HS-27A (cell line): ENCODE measurements around the gene CMSS1.

ENCODE experiments used
- DNase-seq: peaks from one replicate; pipeline ENCODE4 v3.0.0-alpha.2; 2012; ENCODE audit warnings: low read depth, missing footprints

The CMSS1 gene

DNA sequence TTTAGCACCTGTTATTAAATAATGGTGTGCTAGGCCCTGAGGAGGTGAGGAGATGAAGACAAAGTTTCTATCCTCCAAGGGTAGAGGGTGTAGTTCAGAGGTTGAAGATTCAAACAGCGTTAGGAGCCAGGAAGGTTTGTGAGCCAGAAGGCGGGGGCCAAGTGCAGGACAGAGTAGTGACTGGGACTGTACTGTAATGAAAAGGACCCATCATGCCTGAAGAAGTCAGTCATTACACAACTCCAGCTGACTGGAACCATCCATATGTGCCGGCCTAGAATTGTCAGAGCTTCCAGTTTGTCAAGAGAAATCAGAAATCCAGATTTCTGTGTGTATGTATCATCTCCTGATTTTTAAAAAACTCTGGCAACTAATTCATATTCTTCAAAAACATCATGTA lies 241.8 kb downstream of the CMSS1 start:
- no peak for DNase-seq

DNA sequence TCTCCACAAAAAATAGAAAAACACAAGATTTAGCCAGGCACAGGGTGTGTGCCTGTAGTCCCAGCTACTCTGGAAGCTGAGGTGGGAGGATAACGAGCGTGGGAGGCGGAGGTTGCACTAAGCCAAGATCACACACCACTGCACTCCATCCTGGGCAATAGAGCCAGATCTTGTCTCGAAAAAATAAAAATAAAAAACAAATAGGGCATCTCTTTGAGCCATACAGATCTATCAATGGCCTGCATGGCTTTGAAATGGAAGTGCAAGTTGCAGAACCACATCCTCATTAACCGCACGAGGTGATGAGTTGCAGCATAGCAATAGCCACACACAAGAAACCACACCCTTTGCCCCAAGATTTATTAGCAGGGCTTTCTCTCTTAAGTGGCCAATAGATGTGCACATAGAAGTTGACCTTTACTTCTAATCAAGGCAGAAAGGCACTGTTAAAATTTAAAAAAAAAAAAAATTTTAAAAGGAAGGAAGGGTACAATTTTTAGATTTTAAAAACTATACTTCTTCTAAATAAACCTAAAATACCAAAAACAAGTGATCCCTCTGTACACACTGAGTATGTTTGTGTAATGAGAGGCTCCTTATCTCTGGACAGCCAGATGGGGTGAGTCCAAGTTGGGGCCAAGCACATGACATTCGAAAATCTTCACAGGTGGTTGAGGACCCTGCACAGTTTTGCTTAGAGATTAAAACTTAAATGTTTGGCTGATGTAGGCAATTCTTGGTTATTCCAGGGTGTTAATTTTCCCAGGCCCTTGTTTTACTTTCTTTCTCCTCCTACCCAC lies 243.2 kb downstream of the CMSS1 start:
- DNase-seq, result no peak

DNA sequence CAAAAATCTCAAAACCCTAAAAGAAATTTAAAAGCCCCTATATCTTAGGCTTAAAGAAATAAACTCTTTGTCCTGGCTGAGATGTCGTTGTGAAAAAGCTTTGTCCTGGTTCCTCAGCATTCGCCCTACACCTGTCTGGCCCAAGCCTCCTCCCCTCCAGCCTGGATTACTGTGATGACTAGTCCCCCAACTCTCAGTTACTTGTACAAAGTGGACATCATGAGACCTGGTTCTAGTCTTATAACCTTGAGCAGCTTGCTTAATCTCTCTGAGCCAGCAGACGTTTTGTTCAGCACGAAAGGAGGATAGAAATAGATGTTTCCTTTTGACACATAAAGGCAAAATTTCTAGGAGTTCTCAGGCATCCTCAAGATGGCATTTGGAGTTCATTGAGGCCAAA lies 245.0 kb downstream of the CMSS1 start:
- DNase-seq, result no peak

DNA sequence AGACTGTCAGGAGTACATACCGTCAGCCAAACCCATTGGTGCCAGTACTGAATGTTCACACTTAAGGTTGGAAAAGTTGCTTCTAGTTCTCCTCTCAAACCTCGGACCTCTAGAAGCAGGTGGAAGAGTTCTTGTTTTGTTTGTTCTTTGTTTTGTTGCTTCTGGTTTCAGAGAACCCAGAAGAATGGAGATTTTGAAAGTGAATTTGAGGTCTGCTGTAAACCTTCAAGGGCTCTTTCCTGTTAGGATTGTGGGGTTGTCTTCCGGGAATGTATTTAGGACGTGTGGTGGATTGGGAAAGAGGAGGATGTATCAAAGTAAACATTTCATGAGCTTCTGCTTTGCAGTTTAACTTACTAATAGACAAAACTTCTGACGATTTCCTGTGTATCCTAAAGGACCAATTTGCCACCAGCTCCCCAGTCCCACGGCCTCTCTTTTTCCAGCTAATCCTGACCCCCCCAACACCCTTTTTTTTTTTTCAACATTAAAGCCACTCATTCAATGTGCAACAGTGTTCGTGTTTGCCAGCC lies 246.3 kb downstream of the CMSS1 start:
- DNase-seq, result no peak

DNA sequence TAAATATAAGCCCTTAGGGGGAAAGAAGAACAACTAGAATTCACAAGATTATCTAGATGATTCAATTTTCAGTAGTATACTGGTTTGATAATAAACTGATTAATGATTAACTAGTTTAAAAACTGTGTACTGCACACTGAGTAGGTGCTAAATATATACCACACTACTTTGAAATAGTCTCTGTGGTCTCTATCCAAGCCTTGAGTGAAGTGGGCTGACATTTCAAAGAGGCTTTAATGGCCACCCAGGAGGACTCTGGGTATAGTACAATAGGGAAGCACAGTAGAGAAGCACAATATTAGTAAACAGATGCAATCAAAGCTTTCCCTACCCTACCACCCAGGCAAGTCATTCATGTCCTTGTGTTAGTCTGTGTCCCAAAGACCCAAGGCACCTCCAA lies 249.9 kb downstream of the CMSS1 start:
- no peak for DNase-seq

GRCh38 chr3:100068826-100069225 lies 251.2 kb downstream of the CMSS1 start:
- DNase-seq, result no peak

DNA sequence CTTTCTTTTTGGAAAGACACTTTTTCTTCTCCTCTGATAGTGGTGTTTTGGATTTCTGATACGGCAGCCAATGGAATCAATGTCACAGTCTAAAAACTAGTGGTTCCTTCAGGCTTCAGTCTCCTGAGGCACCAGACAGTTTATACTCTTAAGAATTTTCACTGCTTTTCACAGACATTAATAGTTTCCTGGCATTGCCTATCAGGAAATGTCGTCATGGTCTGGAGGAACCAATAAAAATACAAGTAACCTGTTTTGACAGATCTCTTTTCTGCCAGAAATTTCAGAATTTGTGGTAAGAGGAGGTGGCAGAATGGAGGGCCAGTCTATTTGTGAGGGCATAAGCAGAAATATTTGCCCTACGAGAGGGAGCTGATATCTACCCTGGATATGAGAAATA lies 251.8 kb downstream of the CMSS1 start:
- DNase-seq, result no peak

- DNase-seq, result no peak
Measured at GRCh38 chr3:100072326-100073048, 254.8 kb downstream of the CMSS1 start.

DNA sequence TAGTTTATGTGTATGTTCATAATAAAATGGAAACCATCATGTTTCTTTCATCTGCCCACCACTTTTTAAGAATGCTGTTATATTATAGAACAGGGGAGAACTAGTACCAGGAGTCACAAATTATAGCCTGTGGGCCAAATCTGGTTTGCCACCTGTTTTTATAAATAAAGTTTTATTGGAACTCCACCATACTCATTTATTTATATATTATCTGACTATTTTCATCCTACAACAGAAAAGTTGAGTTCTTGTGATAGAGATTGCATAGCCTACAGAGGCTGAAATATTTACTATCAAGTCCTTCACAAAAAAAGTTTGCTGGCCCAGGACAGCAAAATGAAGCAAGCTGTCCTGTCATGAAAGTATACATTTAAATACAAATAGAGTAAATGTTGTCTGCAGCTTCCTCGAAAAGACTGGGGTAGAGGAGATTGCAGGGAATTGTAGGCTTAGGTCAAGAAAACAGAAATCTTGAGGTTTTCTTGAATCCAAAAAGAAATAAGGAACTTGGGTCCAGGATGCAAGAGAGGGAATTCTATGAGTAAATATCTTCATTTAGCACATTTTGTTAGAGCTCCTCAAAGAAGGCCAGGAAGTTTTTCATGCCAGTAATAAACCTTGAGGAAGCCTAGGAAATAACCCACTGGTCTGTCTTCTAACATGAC lies 255.5 kb downstream of the CMSS1 start:
- DNase-seq, result no peak

GRCh38 chr3:100073714-100074307 lies 256.1 kb downstream of the CMSS1 start:
- no peak for DNase-seq

- DNase-seq, result no peak
Measured at GRCh38 chr3:100075196-100075595, 257.5 kb downstream of the CMSS1 start.

GRCh38 chr3:100075851-100076730 lies 258.4 kb downstream of the CMSS1 start:
- no peak for DNase-seq

- no peak for DNase-seq
Measured at GRCh38 chr3:100076731-100077529, 259.3 kb downstream of the CMSS1 start.

- DNase-seq, result no peak
Measured at GRCh38 chr3:100079328-100079727, 261.7 kb downstream of the CMSS1 start.

GRCh38 chr3:100080573-100080972 lies 262.9 kb downstream of the CMSS1 start:
- no peak for DNase-seq

GRCh38 chr3:100081311-100081710 lies 263.6 kb downstream of the CMSS1 start:
- no peak for DNase-seq

- no peak for DNase-seq
Measured at GRCh38 chr3:100081986-100082692, 264.5 kb downstream of the CMSS1 start.

- no peak for DNase-seq
Measured at GRCh38 chr3:100082714-100083113, 265.1 kb downstream of the CMSS1 start.

DNA sequence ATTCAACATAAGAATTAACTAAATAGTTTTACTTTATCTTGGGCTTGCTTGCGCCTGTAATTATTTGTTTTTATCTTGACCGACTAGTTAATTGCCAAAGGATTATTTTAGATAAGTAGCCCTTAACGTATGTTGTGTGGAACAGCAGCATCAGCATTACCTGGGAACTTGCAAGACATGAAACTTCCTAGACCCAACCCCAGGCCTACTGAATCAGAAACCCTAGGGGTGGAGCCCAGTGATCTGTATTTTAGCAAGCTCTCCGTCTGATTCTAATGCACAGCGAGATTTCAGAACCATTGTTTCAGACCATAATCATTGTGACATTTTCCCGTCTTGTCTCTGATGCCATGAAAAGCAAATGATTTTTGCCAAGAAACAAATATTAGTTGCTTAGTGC lies 265.5 kb downstream of the CMSS1 start:
- no peak for DNase-seq
